ENCODE results near the gene TECPR1.

The TECPR1 gene

GRCh38 chr7:98200364-98200763, 51.7 kb downstream of the TECPR1 start:
- no peaks in the 10 kb centered on the region for H3K4me1 ChIP-seq
- H3K4me3 ChIP-seq: no peak overlapping the region
- no peaks in the 10 kb centered on the region for H3K27me3 ChIP-seq
- H3K27ac ChIP-seq: no peak overlapping the region
- peaks cover 4 to 55% (median 54%) of the 10 kb centered on the region in 3 donors for H3K36me3 ChIP-seq
- intact Hi-C loops (cut with DNase I; ENCODE audit: low total_unique reads): no loop called here
- no peak for TF ChIP-seq CTCF (IDR thresholded peaks at IDR 0.05)
- H3K9me3 ChIP-seq: peaks cover 0 to 6% (median 4%) of the 10 kb centered on the region in 3 donors
- DNase-seq: no peak

GRCh38 chr7:98199131-98199530, 52.9 kb downstream of the TECPR1 start:
- H3K36me3 ChIP-seq: peaks cover 9 to 56% (median 55%) of the 10 kb centered on the region in 3 donors

GRCh38 chr7:98196706-98197605, 55.1 kb downstream of the TECPR1 start:
- intact Hi-C loops (cut with DNase I; ENCODE audit: low total_unique reads): no loop called here
- Histone ChIP-seq H3K36me3 (peaks cover 30 to 66% (median 62%) of the 10 kb centered on the region in 3 donors), H3K4me1 (no peaks in the 10 kb centered on the region), H3K4me3 (no peak overlapping the region), H3K9me3 (peaks cover 0 to 6% (median 4%) of the 10 kb centered on the region in 3 donors), H3K27me3 (no peaks in the 10 kb centered on the region), H3K27ac (no peak overlapping the region)
- no peak for TF ChIP-seq CTCF (IDR thresholded peaks at IDR 0.05)
- no peak for DNase-seq

More at GRCh38 chr7:98199131-98199530, 52.9 kb downstream of the TECPR1 start:
- Histone ChIP-seq H3K27ac (no peak overlapping the region), H3K4me1 (no peaks in the 10 kb centered on the region), H3K27me3 (no peaks in the 10 kb centered on the region), H3K9me3 (peaks cover 0 to 6% (median 4%) of the 10 kb centered on the region in 3 donors), H3K4me3 (no peak overlapping the region)
- intact Hi-C loops (cut with DNase I; ENCODE audit: low total_unique reads): no loop called here
- DNase-seq: no peak
- no peak for TF ChIP-seq CTCF (IDR thresholded peaks at IDR 0.05)

GRCh38 chr7:98194672-98195457, 57.2 kb downstream of the TECPR1 start:
- intact Hi-C loops (cut with DNase I; ENCODE audit: low total_unique reads): no loop called here
- Histone ChIP-seq H3K4me1 (no peaks in the 10 kb centered on the region), H3K9me3 (peaks cover 0 to 6% (median 4%) of the 10 kb centered on the region in 3 donors), H3K36me3 (peaks cover 43 to 82% (median 75%) of the 10 kb centered on the region in 3 donors), H3K27me3 (no peaks in the 10 kb centered on the region), H3K27ac (no peak overlapping the region), H3K4me3 (no peak overlapping the region)
- TF ChIP-seq CTCF (IDR thresholded peaks at IDR 0.05): no peak
- no peak for DNase-seq

- intact Hi-C loops (cut with DNase I; ENCODE audit: low total_unique reads): no loop called here
- Histone ChIP-seq H3K27me3 (no peaks in the 10 kb centered on the region), H3K4me1 (no peaks in the 10 kb centered on the region), H3K9me3 (peaks cover 0 to 6% (median 4%) of the 10 kb centered on the region in 3 donors), H3K36me3 (peaks cover 49 to 84% (median 70%) of the 10 kb centered on the region in 3 donors), H3K27ac (no peak overlapping the region), H3K4me3 (no peak overlapping the region)
- TF ChIP-seq CTCF (IDR thresholded peaks at IDR 0.05): no peak
- no peak for DNase-seq
These were observed 57.8 kb downstream of the TECPR1 start for GRCh38 chr7:98194186-98194585.

Measured in tibial artery (tissue), 4 donors.